Measurements from ENCODE around the gene NOP16.

DNA sequence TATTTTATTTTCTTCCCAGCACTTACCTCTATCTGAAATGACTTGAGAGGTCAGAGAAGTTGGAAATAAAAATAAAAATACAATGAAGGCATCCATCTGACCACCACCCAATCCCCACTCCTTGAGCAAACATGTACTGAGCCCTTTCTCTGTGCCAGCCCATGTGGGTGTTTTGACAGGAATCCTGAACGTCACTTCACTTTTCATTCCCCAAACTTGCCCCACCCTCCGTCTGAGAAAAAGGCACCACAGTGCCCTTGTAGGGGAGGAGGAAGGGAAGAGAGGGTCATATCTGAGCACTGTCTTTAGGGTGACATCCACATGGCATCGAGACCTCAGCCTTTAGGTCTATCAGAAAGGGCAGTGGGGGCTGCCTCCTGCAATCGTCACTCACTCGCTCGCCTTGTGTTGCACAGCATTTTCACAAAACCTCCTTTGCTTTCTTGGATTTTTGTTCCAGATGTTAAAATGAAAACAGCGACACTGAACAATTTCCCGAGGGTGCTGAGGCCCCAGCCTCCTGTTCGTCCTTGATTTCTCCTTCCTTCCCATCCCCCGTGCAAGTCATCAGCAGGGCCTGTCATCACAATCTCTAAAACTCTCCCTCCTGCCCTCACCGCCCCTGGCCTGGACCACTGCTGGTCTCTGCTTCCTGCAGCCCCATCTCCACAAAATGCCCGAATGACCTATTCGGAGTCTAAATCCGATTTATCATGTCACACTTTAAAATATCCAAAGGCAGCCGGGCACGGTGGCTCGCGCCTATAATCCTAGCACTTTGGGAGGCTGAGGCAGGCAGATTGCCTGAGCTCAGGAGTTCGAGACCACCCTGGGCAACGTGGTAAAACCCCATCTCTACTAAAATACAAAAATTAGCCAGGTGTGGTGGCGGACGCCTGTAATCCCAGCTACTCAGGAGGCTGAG lies 13.1 kb upstream of the NOP16 start:
- TF ChIP-seq, protein P1, sequence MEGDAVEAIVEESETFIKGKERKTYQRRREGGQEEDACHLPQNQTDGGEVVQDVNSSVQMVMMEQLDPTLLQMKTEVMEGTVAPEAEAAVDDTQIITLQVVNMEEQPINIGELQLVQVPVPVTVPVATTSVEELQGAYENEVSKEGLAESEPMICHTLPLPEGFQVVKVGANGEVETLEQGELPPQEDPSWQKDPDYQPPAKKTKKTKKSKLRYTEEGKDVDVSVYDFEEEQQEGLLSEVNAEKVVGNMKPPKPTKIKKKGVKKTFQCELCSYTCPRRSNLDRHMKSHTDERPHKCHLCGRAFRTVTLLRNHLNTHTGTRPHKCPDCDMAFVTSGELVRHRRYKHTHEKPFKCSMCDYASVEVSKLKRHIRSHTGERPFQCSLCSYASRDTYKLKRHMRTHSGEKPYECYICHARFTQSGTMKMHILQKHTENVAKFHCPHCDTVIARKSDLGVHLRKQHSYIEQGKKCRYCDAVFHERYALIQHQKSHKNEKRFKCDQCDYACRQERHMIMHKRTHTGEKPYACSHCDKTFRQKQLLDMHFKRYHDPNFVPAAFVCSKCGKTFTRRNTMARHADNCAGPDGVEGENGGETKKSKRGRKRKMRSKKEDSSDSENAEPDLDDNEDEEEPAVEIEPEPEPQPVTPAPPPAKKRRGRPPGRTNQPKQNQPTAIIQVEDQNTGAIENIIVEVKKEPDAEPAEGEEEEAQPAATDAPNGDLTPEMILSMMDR (IDR thresholded peaks at IDR 0.05; ENCODE audit: poor library complexity) = no peak
- TF ChIP-seq EZH2 (IDR thresholded peaks at IDR 0.05; ENCODE audit: borderline replicate concordance) = no peak
